K562 (cell line): ENCODE measurements around the gene ASB4. TPM values are rescaled to one million over a fixed set of nuclear protein-coding genes. Genes with fewer than 3 reads are reported as not detected.

Source experiments
- ATAC-seq: fragments of 200-7000 bp; cut with Tn5 transposase; 3 replicates; pipeline ENCODE4 v1.9.1; 2020; ENCODE audit warnings: moderate library complexity
- BruUV-seq: library from RNA; stranded (reverse); fragments of 400-500 nt; replicated peaks from 2 replicates; lab custom pipeline; 2021; lab: Mats Ljungman, UMichigan
- CTCF ChIA-PET: fragments of 300-600 bp; formaldehyde crosslinking; extraction: SDS; loops from one replicate; lab custom pipeline; 2021; ENCODE audit warnings: low intra/inter-chr PET ratio; lab: Yijun Ruan, JAX
- POLR2A ChIA-PET: fragments of 300-600, 350-650 bp; sonication (Branson Sonifier 250); formaldehyde crosslinking; extraction: SDS; loops from one replicate; lab custom pipeline; 2021; ENCODE audit warnings: antibody characterized with exemption, inconsistent platforms; lab: Yijun Ruan, JAX
- DNase-seq, 4 experiments: peaks; one replicate each; pipeline versions ENCODE4 v3.0.0 to v3.0.0-alpha.2; 2011 to 2018; ENCODE audit warnings: low spot score in 3 of 4, mixed read lengths in 3 of 4; ENCODE audit errors: extremely low read depth in 1 of 4
- FAIRE-seq: peaks from 2 replicates; lab custom pipeline; 2011; peaks lifted over from hg19 to GRCh38; lab: Jason Lieb, UNC
- H2AFZ ChIP-seq: 2 replicates; pipeline ENCODE4 v1.6.0; 2011; ENCODE audit warnings: low read depth, low read length, control low read depth, inconsistent platforms
- H3K27ac ChIP-seq: fragments of 200-600 bp; 3 replicates; pipeline ENCODE4 v1.8.0; 2011; ENCODE audit warnings: low read depth, mild to moderate bottlenecking, control low read depth, inconsistent platforms, low read length, moderate library complexity, mixed read lengths; ENCODE audit errors: extremely low read depth
- H3K27me3 ChIP-seq, 2 experiments: fragments of 300-600 bp in 1 of 2; 2 replicates in 1 of 2; 3 replicates in 1 of 2; pipeline versions ENCODE4 v1.6.0 to v1.8.0; 2011; ENCODE audit warnings: inconsistent platforms in 2 of 2, low read length in 2 of 2, mild to moderate bottlenecking in 1 of 2, mixed read lengths in 1 of 2, moderate library complexity in 1 of 2; ENCODE audit not compliant: control insufficient read depth in 2 of 2, insufficient read depth in 2 of 2
- H3K36me3 ChIP-seq: fragments of 300-600 bp; 3 replicates; pipeline ENCODE4 v1.8.0; 2011; ENCODE audit warnings: mild to moderate bottlenecking, low read length, inconsistent platforms; ENCODE audit not compliant: control insufficient read depth, insufficient read depth
- H3K4me1 ChIP-seq, 2 experiments: fragments of 200-600 bp in 1 of 2; replicated peaks in 1 of 2; 2 replicates in 1 of 2; 3 replicates in 1 of 2; pipeline versions ENCODE4 v1.5.1 to v1.8.0; 2011; ENCODE audit warnings: inconsistent platforms in 2 of 2, low read length in 2 of 2, mild to moderate bottlenecking in 1 of 2, mixed read lengths in 1 of 2, moderate library complexity in 1 of 2; ENCODE audit not compliant: control insufficient read depth in 2 of 2, insufficient read depth in 2 of 2
- H3K4me2 ChIP-seq: 2 replicates; pipeline ENCODE4 v1.6.1; 2011; ENCODE audit warnings: low read length, control low read depth, inconsistent platforms, mixed read lengths; ENCODE audit not compliant: insufficient read depth
- H3K4me3 ChIP-seq: fragments of 200-600 bp; sonication (generic), shearing (Covaris generic); 2 replicates; pipeline ENCODE4 v1.5.1; 2016; ENCODE audit warnings: control low read depth, inconsistent platforms
- H3K79me2 ChIP-seq: fragments of 200-600 bp; 3 replicates; pipeline ENCODE4 v1.8.0; 2011; ENCODE audit warnings: low read length, inconsistent platforms; ENCODE audit not compliant: control insufficient read depth, insufficient read depth
- H3K9ac ChIP-seq, 2 experiments: 2 replicates each; pipeline versions ENCODE4 v1.6.0 to v1.6.1; 2011; ENCODE audit warnings: low read depth in 2 of 2, low read length in 2 of 2, control low read depth in 1 of 2, inconsistent platforms in 1 of 2, mild to moderate bottlenecking in 1 of 2, mixed read lengths in 1 of 2; ENCODE audit not compliant: insufficient read depth in 1 of 2
- H3K9me1 ChIP-seq: one replicate; pipeline ENCODE4 v1.6.0; 2011; ENCODE audit warnings: inconsistent platforms, mild to moderate bottlenecking, low read length, moderate library complexity; ENCODE audit not compliant: control insufficient read depth, insufficient read depth
- H3K9me3 ChIP-seq: replicated peaks from 2 replicates; pipeline ENCODE4 v1.5.1; 2011; ENCODE audit warnings: low read depth, low read length, inconsistent platforms; ENCODE audit not compliant: control insufficient read depth, insufficient read depth
- H4K20me1 ChIP-seq: replicated peaks from 2 replicates; pipeline ENCODE4 v1.6.1; 2011; ENCODE audit warnings: low read length, inconsistent platforms, mixed read lengths; ENCODE audit not compliant: control insufficient read depth, insufficient read depth
- BRCA1 ChIP-seq, 2 experiments: fragments of 450-650 bp in 1 of 2; sonication (generic) in 1 of 2; formaldehyde crosslinking in 1 of 2; IDR thresholded peaks; 2 replicates each; pipeline versions ENCODE4 v1.5.0 to v1.6.1; 2017 to 2020; ENCODE audit warnings: mild to moderate bottlenecking in 1 of 2, missing genetic modification reagents in 1 of 2
- MED1 ChIP-seq: sonication (generic); formaldehyde crosslinking; IDR thresholded peaks from 2 replicates; pipeline ENCODE4 v1.8.1; 2023; ENCODE audit warnings: missing genetic modification reagents, borderline replicate concordance
- NR4A1 ChIP-seq, 2 experiments: fragments of 250-450 bp in 1 of 2; fragments of 450-650 bp in 1 of 2; sonication (Bioruptor Pico) in 1 of 2; IDR thresholded peaks; 2 replicates each; pipeline versions ENCODE4 v1.4.0 to v1.6.1; 2016 to 2020; ENCODE audit warnings: mild to moderate bottlenecking in 2 of 2, missing compliant biosample characterization in 1 of 2, missing genetic modification characterization in 1 of 2, moderate library complexity in 1 of 2
- POLR2AphosphoS5 ChIP-seq: IDR thresholded peaks from 2 replicates; pipeline ENCODE4 v1.6.1; 2011; ENCODE audit warnings: mild to moderate bottlenecking, low read depth, low read length, moderate library complexity; ENCODE audit not compliant: control insufficient read depth, insufficient read depth
- ZBTB26 ChIP-seq: fragments of 450-650 bp; formaldehyde crosslinking; IDR thresholded peaks from 2 replicates; pipeline ENCODE4 v1.4.0; 2022; ENCODE audit warnings: missing genetic modification characterization
- ZNF134 ChIP-seq: fragments of 250-450 bp; sonication (Bioruptor Pico); conservative IDR thresholded peaks from 2 replicates; pipeline ENCODE4 v1.4.0; 2020
- ZNF316 ChIP-seq: fragments of 450-650 bp; IDR thresholded peaks from 2 replicates; pipeline ENCODE4 v1.6.1; 2016
- ZNF347 ChIP-seq: fragments of 450-650 bp; formaldehyde crosslinking; IDR thresholded peaks from 2 replicates; pipeline ENCODE4 v1.4.0; 2020; ENCODE audit warnings: low read depth, mild to moderate bottlenecking, moderate library complexity
- in situ Hi-C: fragments of 300-500 bp; cut with MboI; formaldehyde crosslinking; loops from 4 replicates; pipeline ENCODE4 v1.15.0; 2018; ENCODE audit warnings: inconsistent platforms, mixed read lengths
- intact Hi-C: fragments of 100-400 bp; cut with micrococcal nuclease; formaldehyde crosslinking; loops from 2 replicates; pipeline ENCODE4 v1.14.2; 2022
- polyA plus RNA-seq, 8 experiments: library from polyadenylated mRNA; depleted of rRNA in 4 of 8; stranded (reverse) in 5 of 8; unstranded in 3 of 8; fragments of >200 nt; fragmentation: Nextera tagmentation in 2 of 8; fragmentation: Illumina TruSeq in 1 of 8; extraction: Ambion mirVana in 2 of 8; extraction: Trizol in 1 of 8; gene quantifications; 2 replicates each; pipeline versions ENCODE4 v1.2.1 to v1.2.3, GENCODE V29; 2011 to 2014; ENCODE audit warnings: inconsistent platforms in 1 of 8, missing spikeins in 1 of 8
- total RNA-seq, 7 experiments: library from RNA; depleted of rRNA in 6 of 7; stranded (reverse); fragments of >200 nt in 6 of 7; fragmentation: Illumina TruSeq in 2 of 7; extraction: Trizol in 2 of 7; gene quantifications; 2 replicates each; pipeline versions ENCODE4 v1.2.1 to v1.2.3, GENCODE V29; 2011 to 2021; ENCODE audit warnings: low replicate concordance in 1 of 7

ASB4 gene
- total and polyA plus RNA-seq, 9 of the 15 experiments (the other 6 are each of a cell fraction or from before 2014, with no cell fraction given) = 0.03 to 0.07 TPM; not detected in 7

GRCh38 chr7:95589031-95589430 lies 103.3 kb downstream of the ASB4 start:
- no peak for DNase-seq
- Histone ChIP-seq H3K36me3 (no peaks in the 10 kb centered on the region), H2AFZ (no peak overlapping the region)

More at GRCh38 chr7:95589031-95589430, 103.3 kb downstream of the ASB4 start:
- Histone ChIP-seq H3K4me3 (no peak overlapping the region), H3K9me3 (no peaks in the 10 kb centered on the region), H3K27me3 (no peaks in the 10 kb centered on the region), H3K4me2 (no peak overlapping the region), H3K9ac (no peak overlapping the region), H4K20me1 (no peaks in the 10 kb centered on the region), H3K4me1 (no peaks in the 10 kb centered on the region), H3K79me2 (no peaks in the 10 kb centered on the region), H3K9me1 (no peaks in the 10 kb centered on the region), H3K27ac (no peak overlapping the region)
- BruUV-seq = no TSS peak
- ChIA-PET POLR2A (interaction anchor here (0.5 kb wide), 1 partner anchor 10 kb away, joined by 3 read pairs; no protein-coding TSS in a partner anchor), CTCF (no interaction called here)
- in situ Hi-C loops = no loop called here
- TF ChIP-seq MED1 (no peak), ZNF347 (no peak), ZNF316 (no peak), POLR2AphosphoS5 (no peak), ZNF134 (CRISPR knock-in tag) (no peak), BRCA1 (IDR thresholded peaks at IDR 0.05) (no peak), BRCA1 (CRISPR knock-in tag; IDR thresholded peaks at IDR 0.05) (no peak), ZBTB26 (CRISPR knock-in tag) (no peak), NR4A1 (CRISPR knock-in tag; IDR thresholded peaks at IDR 0.05) (no peak), NR4A1 (tag; IDR thresholded peaks at IDR 0.05) (no peak)
- intact Hi-C loops = no loop called here
- FAIRE-seq (no peak), ATAC-seq (no peak)
